Liver (tissue), 9 donors: ENCODE measurements around the gene CFAP298. TPM values are rescaled to one million over a fixed set of nuclear protein-coding genes. Genes with fewer than 3 reads are reported as not detected.
A peak's percentile ranks its signal among the peaks of the same experiment; 100 is the strongest.
"Not testable (repeated sequence)": the region's sequence is repeated elsewhere in the genome, so short reads cannot be mapped to it uniquely, and the experiment has no call there.

ENCODE experiments used
- DNase-seq: peaks from one replicate; pipeline ENCODE4 v3.0.0-alpha.2; 2017; ENCODE audit warnings: low spot score
- H3K27ac ChIP-seq, 2 donors: one replicate each; pipeline ENCODE4 v1.7.0; 2013; ENCODE audit warnings: inconsistent platforms in 2 of 2, low read length in 2 of 2, control low read depth in 1 of 2, low read depth in 1 of 2, mild to moderate bottlenecking in 1 of 2
- H3K27me3 ChIP-seq, 4 donors: one replicate each; pipeline versions ENCODE4 v1.6.1 to v1.7.0; 2013; ENCODE audit warnings: low read length in 3 of 4, inconsistent platforms in 1 of 4, mild to moderate bottlenecking in 1 of 4, moderate library complexity in 1 of 4; ENCODE audit not compliant: control insufficient read depth in 4 of 4, insufficient read depth in 4 of 4
- H3K36me3 ChIP-seq, 4 donors: one replicate each; pipeline versions ENCODE4 v1.6.1 to v1.7.0; 2013; ENCODE audit warnings: low read length in 3 of 4, mild to moderate bottlenecking in 3 of 4, low read depth in 1 of 4, moderate library complexity in 1 of 4; ENCODE audit not compliant: control insufficient read depth in 4 of 4, insufficient read depth in 3 of 4
- H3K4me1 ChIP-seq, 4 donors: one replicate each; pipeline versions ENCODE4 v1.6.1 to v1.7.0; 2013; ENCODE audit warnings: low read length in 3 of 4, mild to moderate bottlenecking in 3 of 4, moderate library complexity in 1 of 4; ENCODE audit not compliant: control insufficient read depth in 4 of 4, insufficient read depth in 4 of 4
- H3K4me3 ChIP-seq, 3 donors: one replicate each; pipeline versions ENCODE4 v1.6.1 to v1.7.0; 2013; ENCODE audit warnings: low read length in 3 of 3, control low read depth in 1 of 3, low read depth in 1 of 3, mild to moderate bottlenecking in 1 of 3
- H3K9ac ChIP-seq, 2 donors: one replicate each; pipeline ENCODE4 v1.7.0; 2013; ENCODE audit warnings: low read length in 2 of 2, mild to moderate bottlenecking in 2 of 2, moderate library complexity in 2 of 2, control low read depth in 1 of 2, low read depth in 1 of 2
- H3K9me3 ChIP-seq, 4 donors: one replicate each; pipeline versions ENCODE4 v1.6.1 to v1.7.0; 2013; ENCODE audit warnings: low read length in 3 of 4; ENCODE audit not compliant: control insufficient read depth in 4 of 4
- ATF3 ChIP-seq: IDR thresholded peaks from 2 replicates; pipeline ENCODE4 v1.6.1; 2016; ENCODE audit warnings: antibody characterized with exemption
- CTCF ChIP-seq: fragments of 150-350 bp; IDR thresholded peaks from 2 replicates; pipeline ENCODE4 v1.5.1; 2017; ENCODE audit warnings: improper control_type of control experiment, low read depth, low read length; ENCODE audit not compliant: missing input control
- EGR1 ChIP-seq, 2 donors: IDR thresholded peaks; 2 replicates each; pipeline ENCODE4 v1.6.1; 2016 to 2018; ENCODE audit warnings: antibody characterized with exemption in 2 of 2, low read depth in 2 of 2
- FOXA1 ChIP-seq: IDR thresholded peaks from 2 replicates; pipeline ENCODE4 v1.6.1; 2016; ENCODE audit warnings: antibody characterized with exemption
- FOXA2 ChIP-seq: IDR thresholded peaks from 2 replicates; pipeline ENCODE4 v1.6.1; 2016; ENCODE audit warnings: antibody characterized with exemption
- GABPA ChIP-seq, 2 donors: IDR thresholded peaks in 1 of 2; conservative IDR thresholded peaks in 1 of 2; 2 replicates each; pipeline ENCODE4 v1.6.1; 2016; ENCODE audit warnings: antibody characterized with exemption in 2 of 2, mild to moderate bottlenecking in 1 of 2, moderate library complexity in 1 of 2
- HNF4A ChIP-seq, 2 donors: conservative IDR thresholded peaks; 2 replicates each; pipeline ENCODE4 v1.6.1; 2016; ENCODE audit warnings: antibody characterized with exemption in 2 of 2, mild to moderate bottlenecking in 2 of 2
- HNF4G ChIP-seq: IDR thresholded peaks from 2 replicates; pipeline ENCODE4 v1.6.1; 2016; ENCODE audit warnings: antibody characterized with exemption
- JUND ChIP-seq, 2 donors: IDR thresholded peaks; 2 replicates each; pipeline ENCODE4 v1.6.1; 2016; ENCODE audit warnings: antibody characterized with exemption in 2 of 2
- MAX ChIP-seq: IDR thresholded peaks from 2 replicates; pipeline ENCODE4 v1.6.1; 2016; ENCODE audit warnings: antibody characterized with exemption
- NR2F2 ChIP-seq: IDR thresholded peaks from 2 replicates; pipeline ENCODE4 v1.6.1; 2016; ENCODE audit warnings: antibody characterized with exemption
- RAD21 ChIP-seq, 2 donors: IDR thresholded peaks; 2 replicates each; pipeline ENCODE4 v1.6.1; 2016; ENCODE audit warnings: antibody characterized with exemption in 2 of 2, mild to moderate bottlenecking in 2 of 2
- REST ChIP-seq: IDR thresholded peaks from 2 replicates; pipeline ENCODE4 v1.6.1; 2016; ENCODE audit warnings: antibody characterized with exemption, mild to moderate bottlenecking
- RXRA ChIP-seq, 2 donors: IDR thresholded peaks; 2 replicates each; pipeline ENCODE4 v1.6.1; 2017 to 2018; ENCODE audit warnings: antibody characterized with exemption in 2 of 2, mild to moderate bottlenecking in 1 of 2
- SP1 ChIP-seq: IDR thresholded peaks from 2 replicates; pipeline ENCODE4 v1.6.1; 2018; ENCODE audit warnings: antibody characterized with exemption, mild to moderate bottlenecking
- TAF1 ChIP-seq: conservative IDR thresholded peaks from 2 replicates; pipeline ENCODE4 v1.6.1; 2016; ENCODE audit warnings: antibody characterized with exemption, mild to moderate bottlenecking
- YY1 ChIP-seq: IDR thresholded peaks from 2 replicates; pipeline ENCODE4 v1.6.1; 2016; ENCODE audit warnings: antibody characterized with exemption, mild to moderate bottlenecking
- ZBTB33 ChIP-seq: IDR thresholded peaks from 2 replicates; pipeline ENCODE4 v1.6.1; 2016; ENCODE audit warnings: antibody characterized with exemption
- WGBS: extraction: QIAGEN DNeasy Blood & Tissue Kit; methylation state at CpG from one replicate; pipeline ENCODE4 v1.1.7; 2013; 5-methylcytosine and 5-hydroxymethylcytosine counted together
- polyA plus RNA-seq, 2 donors: library from polyadenylated mRNA; stranded (reverse) in 1 of 2; unstranded in 1 of 2; fragments of 200-250 nt in 1 of 2; fragments of >200 nt in 1 of 2; fragmentation: Nextera tagmentation in 1 of 2; extraction: Ambion mirVana in 1 of 2; gene quantifications; one replicate each; pipeline versions ENCODE4 v1.2.1 to v1.2.3, GENCODE V29; 2013 to 2015
- total RNA-seq, 2 donors: library from RNA; depleted of rRNA; stranded (reverse); fragments of >200 nt; gene quantifications; one replicate each; pipeline ENCODE4 v1.2.3, GENCODE V29; 2014
- donor health status: healthy.
- donor health status: healthy.
- donor health status: healthy.
- donor health status: healthy.
- donor health status: healthy.

Gene CFAP298
- total and polyA plus RNA-seq, 4 donors = 13.1 to 19.8 (median 15.3) TPM

GRCh38 chr21:32562426-32562825 lies 49.8 kb downstream of the CFAP298 start:
- no peak overlapping the region for H3K9ac ChIP-seq

GRCh38 chr21:32561476-32561875 lies 50.7 kb downstream of the CFAP298 start:
- 96% methylated on average over 1 of the region's 1 CpG for WGBS
- not testable (repeated sequence) for DNase-seq

More at GRCh38 chr21:32562426-32562825, 49.8 kb downstream of the CFAP298 start:
- no peaks in the 10 kb centered on the region for H3K4me1 ChIP-seq
- H3K36me3 ChIP-seq = no peaks in the 10 kb centered on the region
- DNase-seq = no peak
- no peaks in the 10 kb centered on the region for H3K27me3 ChIP-seq
- 69% methylated on average over 5 of the region's 5 CpGs for WGBS
- TF ChIP-seq RAD21 (IDR thresholded peaks at IDR 0.05) (peak; percentile 63 to 65), ATF3 (no peak), CTCF (peak; percentile 17)
- H3K27ac ChIP-seq = no peak overlapping the region
- H3K4me3 ChIP-seq = no peak overlapping the region
- H3K9me3 ChIP-seq = no peaks in the 10 kb centered on the region

GRCh38 chr21:32560896-32561295 lies 51.3 kb downstream of the CFAP298 start:
- Histone ChIP-seq H3K4me3 (no peak overlapping the region), H3K27me3 (no peaks in the 10 kb centered on the region), H3K36me3 (no peaks in the 10 kb centered on the region), H3K9ac (no peak overlapping the region), H3K4me1 (no peaks in the 10 kb centered on the region), H3K27ac (no peak overlapping the region), H3K9me3 (no peaks in the 10 kb centered on the region)
- WGBS = 97% methylated on average over 3 of the region's 3 CpGs
- no peak for DNase-seq
- TF ChIP-seq REST (no peak), NR2F2 (no peak), RXRA (IDR thresholded peaks at IDR 0.05) (no peak), CTCF (no peak), TAF1 (no peak), SP1 (no peak), MAX (no peak), ATF3 (no peak), HNF4G (no peak), ZBTB33 (no peak), HNF4A (conservative IDR thresholded peaks at IDR 0.05) (no peak), FOXA1 (no peak), GABPA (IDR thresholded peaks at IDR 0.05 in 1 of 2, conservative IDR thresholded peaks at IDR 0.05 in 1 of 2) (no peak), EGR1 (IDR thresholded peaks at IDR 0.05; ENCODE audit: low read depth in 2 of 2) (no peak), JUND (IDR thresholded peaks at IDR 0.05) (no peak), FOXA2 (no peak), RAD21 (IDR thresholded peaks at IDR 0.05) (no peak), YY1 (no peak)

More at GRCh38 chr21:32561476-32561875, 50.7 kb downstream of the CFAP298 start:
- H3K9ac ChIP-seq, H3K36me3 ChIP-seq, H3K4me3 ChIP-seq, H3K27me3 ChIP-seq, H3K27ac ChIP-seq, H3K9me3 ChIP-seq, H3K4me1 ChIP-seq: not testable (repeated sequence)
